ENCODE measurements around the gene NPAS4.
"Not testable (repeated sequence)": the region's sequence is repeated elsewhere in the genome, so short reads cannot be mapped to it uniquely, and the experiment has no call there.

GRCh38 chr11:66431287-66431686, 10.5 kb downstream of the NPAS4 start:
- TF ChIP-seq POLR2A (IDR thresholded peaks at IDR 0.05; ENCODE audit: low read length); GATA1 (IDR thresholded peaks at IDR 0.05; ENCODE audit: low read depth, low read length): not testable (repeated sequence)
